ENCODE data around the gene TBC1D10A.
A peak's percentile ranks its signal among the peaks of the same experiment; 100 is the strongest.

Gene TBC1D10A

DNA sequence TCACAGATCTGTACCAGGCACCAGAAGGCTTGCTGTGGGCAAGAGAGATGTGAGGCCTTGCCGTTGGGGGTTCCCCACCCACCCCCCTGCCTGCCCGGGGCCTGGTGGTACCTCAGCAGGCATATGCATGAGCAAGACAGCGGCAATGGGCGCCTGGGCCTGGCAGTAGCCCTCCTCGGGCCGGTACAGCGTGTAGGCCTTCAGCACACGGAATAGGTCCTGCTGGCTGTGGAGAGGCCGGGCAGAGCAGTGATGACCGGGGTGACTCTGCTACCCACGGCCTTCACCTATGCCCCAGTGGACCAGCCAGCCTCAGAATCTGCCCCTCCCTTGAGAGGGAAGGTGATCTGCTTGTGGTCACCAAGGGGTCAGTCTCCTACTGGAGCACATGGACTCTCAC is 31.9 kb downstream of the TBC1D10A start:
- H3K18ac ChIP-seq (ENCODE audit: low read length), result peak overlapping the region; percentile 31
- H2BK12ac ChIP-seq (ENCODE audit: low read length), result no peak overlapping the region
- H3K79me1 ChIP-seq (ENCODE audit: low read length), result peaks cover 16% of the 10 kb centered on the region
- no peak overlapping the region for H3K23ac ChIP-seq (ENCODE audit: low read length)
- DNase-seq, result no peak
- H3K27me3 ChIP-seq (ENCODE audit: insufficient read depth, low read length), result no peaks in the 10 kb centered on the region
- H3K4me1 ChIP-seq (ENCODE audit: control insufficient read depth in 1 of 2, insufficient read depth in 2 of 2, low read length in 2 of 2), result peaks cover 39 to 45% of the 10 kb centered on the region in 2 experiments
- no peak overlapping the region for H4K8ac ChIP-seq (ENCODE audit: low read depth, low read length)
- H4K91ac ChIP-seq (ENCODE audit: low read depth, low read length), result no peak overlapping the region
- H2AK5ac ChIP-seq (ENCODE audit: low read length), result no peak overlapping the region
- H3K79me2 ChIP-seq (ENCODE audit: control insufficient read depth, insufficient read depth, low read length, poor library complexity), result peaks cover 5% of the 10 kb centered on the region
- H2BK120ac ChIP-seq (ENCODE audit: insufficient read depth, low read length, poor library complexity), result no peak overlapping the region
- H3K4me2 ChIP-seq (ENCODE audit: low read length), result no peak overlapping the region
- no CpG with 5 or more reads among the region's 11 CpGs for WGBS (ENCODE audit: extremely low coverage, insufficient coverage, insufficient read length)
- H2BK5ac ChIP-seq (ENCODE audit: low read depth, low read length, poor library complexity), result no peak overlapping the region
- H3K4ac ChIP-seq (ENCODE audit: low read depth, low read length), result no peak overlapping the region
- no peak overlapping the region for H3K14ac ChIP-seq (ENCODE audit: low read length)
- no peak overlapping the region for H4K12ac ChIP-seq (ENCODE audit: low read depth, low read length)
- H3K36me3 ChIP-seq (ENCODE audit: control insufficient read depth in 1 of 2, insufficient read depth in 2 of 2, low read length in 2 of 2), result peaks cover 78 to 80% of the 10 kb centered on the region in 2 experiments
- no peak overlapping the region for H3K9ac ChIP-seq (ENCODE audit: low read length)
- H2AFZ ChIP-seq (ENCODE audit: insufficient read depth, low read length, poor library complexity), result no peak overlapping the region
- H3K4me3 ChIP-seq (ENCODE audit: low read depth, low read length), result no peak overlapping the region
- H3K27ac ChIP-seq (ENCODE audit: low read depth, low read length), result no peak overlapping the region
- H3K9me3 ChIP-seq (ENCODE audit: insufficient read depth, low read depth, low read length), result no peaks in the 10 kb centered on the region

DNA sequence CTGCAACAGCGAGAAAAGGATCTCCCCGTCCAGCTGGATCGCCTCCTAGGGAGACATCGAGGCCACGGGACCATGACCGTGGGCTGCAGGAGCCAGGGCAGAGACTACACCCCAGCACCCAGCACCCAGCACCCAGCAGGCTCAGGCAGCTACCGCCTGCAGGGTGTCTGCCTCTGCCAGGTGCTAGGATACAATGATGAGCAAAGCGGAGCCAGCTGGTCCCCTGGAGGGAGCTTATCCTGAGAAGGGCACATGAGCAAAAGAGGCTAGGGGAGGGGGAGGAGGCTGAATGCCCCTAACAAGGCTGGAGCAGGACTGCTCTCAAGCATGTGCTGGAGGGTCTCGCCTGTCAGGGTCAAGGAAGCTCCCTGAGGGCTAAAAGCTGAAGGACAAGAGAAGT is 32.7 kb downstream of the TBC1D10A start:
- no peak overlapping the region for H3K14ac ChIP-seq (ENCODE audit: low read length)
- DNase-seq, result no peak
- H3K18ac ChIP-seq (ENCODE audit: low read length), result no peak overlapping the region
- peaks cover 6% of the 10 kb centered on the region for H3K79me2 ChIP-seq (ENCODE audit: control insufficient read depth, insufficient read depth, low read length, poor library complexity)
- H4K91ac ChIP-seq (ENCODE audit: low read depth, low read length), result no peak overlapping the region
- H2AK5ac ChIP-seq (ENCODE audit: low read length), result no peak overlapping the region
- no peak overlapping the region for H4K8ac ChIP-seq (ENCODE audit: low read depth, low read length)
- no peaks in the 10 kb centered on the region for H3K9me3 ChIP-seq (ENCODE audit: insufficient read depth, low read depth, low read length)
- no peak overlapping the region for H3K4ac ChIP-seq (ENCODE audit: low read depth, low read length)
- no peak overlapping the region for H3K4me2 ChIP-seq (ENCODE audit: low read length)
- H2BK12ac ChIP-seq (ENCODE audit: low read length), result no peak overlapping the region
- no peak overlapping the region for H3K9ac ChIP-seq (ENCODE audit: low read length)
- H2BK120ac ChIP-seq (ENCODE audit: insufficient read depth, low read length, poor library complexity), result no peak overlapping the region
- no peaks in the 10 kb centered on the region for H3K27me3 ChIP-seq (ENCODE audit: insufficient read depth, low read length)
- H3K36me3 ChIP-seq (ENCODE audit: control insufficient read depth in 1 of 2, insufficient read depth in 2 of 2, low read length in 2 of 2), result peaks cover 73 to 74% of the 10 kb centered on the region in 2 experiments
- no peak overlapping the region for H3K4me3 ChIP-seq (ENCODE audit: low read depth, low read length)
- H3K23ac ChIP-seq (ENCODE audit: low read length), result no peak overlapping the region
- peak overlapping the region; percentile 9 for H4K12ac ChIP-seq (ENCODE audit: low read depth, low read length)
- no peak overlapping the region for H2BK5ac ChIP-seq (ENCODE audit: low read depth, low read length, poor library complexity)
- peaks cover 14% of the 10 kb centered on the region for H3K79me1 ChIP-seq (ENCODE audit: low read length)
- no CpG with 5 or more reads among the region's 9 CpGs for WGBS (ENCODE audit: extremely low coverage, insufficient coverage, insufficient read length)
- no peak overlapping the region for H2AFZ ChIP-seq (ENCODE audit: insufficient read depth, low read length, poor library complexity)
- peaks cover 35 to 41% of the 10 kb centered on the region in 2 experiments for H3K4me1 ChIP-seq (ENCODE audit: control insufficient read depth in 1 of 2, insufficient read depth in 2 of 2, low read length in 2 of 2)
- no peak overlapping the region for H3K27ac ChIP-seq (ENCODE audit: low read depth, low read length)

DNA sequence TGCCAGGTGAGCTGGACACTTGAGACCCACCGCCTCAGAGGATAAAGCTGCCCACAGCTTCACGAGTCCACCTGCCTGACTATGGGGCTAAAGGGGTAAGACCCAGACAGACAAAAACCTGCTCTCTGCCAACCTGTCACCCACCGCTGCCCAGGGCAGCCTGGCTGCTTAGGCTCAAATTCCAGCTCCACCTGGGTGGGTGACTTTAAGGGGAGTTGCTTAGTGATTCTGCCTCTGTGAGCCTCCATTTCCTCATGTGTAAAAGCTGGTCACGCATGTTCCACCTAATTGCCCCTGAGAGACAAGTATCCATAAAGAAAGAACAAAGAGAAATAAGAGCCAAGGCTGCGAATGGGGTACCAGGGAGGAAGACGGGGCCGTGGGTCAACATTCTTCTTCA is 33.7 kb downstream of the TBC1D10A start:
- H3K36me3 ChIP-seq (ENCODE audit: control insufficient read depth in 1 of 2, insufficient read depth in 2 of 2, low read length in 2 of 2), result peaks cover 65 to 68% of the 10 kb centered on the region in 2 experiments
- no peaks in the 10 kb centered on the region for H3K9me3 ChIP-seq (ENCODE audit: insufficient read depth, low read depth, low read length)
- H2BK5ac ChIP-seq (ENCODE audit: low read depth, low read length, poor library complexity), result no peak overlapping the region
- DNase-seq, result no peak
- no peak overlapping the region for H4K8ac ChIP-seq (ENCODE audit: low read depth, low read length)
- no peak overlapping the region for H4K91ac ChIP-seq (ENCODE audit: low read depth, low read length)
- no peak overlapping the region for H3K4me2 ChIP-seq (ENCODE audit: low read length)
- H3K4me3 ChIP-seq (ENCODE audit: low read depth, low read length), result no peak overlapping the region
- no peak overlapping the region for H2AK5ac ChIP-seq (ENCODE audit: low read length)
- no peak overlapping the region for H3K14ac ChIP-seq (ENCODE audit: low read length)
- no peak overlapping the region for H2AFZ ChIP-seq (ENCODE audit: insufficient read depth, low read length, poor library complexity)
- H2BK12ac ChIP-seq (ENCODE audit: low read length), result no peak overlapping the region
- WGBS (ENCODE audit: extremely low coverage, insufficient coverage, insufficient read length), result no CpG with 5 or more reads among the region's 7 CpGs
- H4K12ac ChIP-seq (ENCODE audit: low read depth, low read length), result no peak overlapping the region
- H3K27me3 ChIP-seq (ENCODE audit: insufficient read depth, low read length), result no peaks in the 10 kb centered on the region
- peaks cover 31 to 40% of the 10 kb centered on the region in 2 experiments for H3K4me1 ChIP-seq (ENCODE audit: control insufficient read depth in 1 of 2, insufficient read depth in 2 of 2, low read length in 2 of 2)
- H3K23ac ChIP-seq (ENCODE audit: low read length), result no peak overlapping the region
- no peak overlapping the region for H3K4ac ChIP-seq (ENCODE audit: low read depth, low read length)
- H3K9ac ChIP-seq (ENCODE audit: low read length), result no peak overlapping the region
- H2BK120ac ChIP-seq (ENCODE audit: insufficient read depth, low read length, poor library complexity), result no peak overlapping the region
- no peak overlapping the region for H3K18ac ChIP-seq (ENCODE audit: low read length)
- peaks cover 17% of the 10 kb centered on the region for H3K79me1 ChIP-seq (ENCODE audit: low read length)
- H3K27ac ChIP-seq (ENCODE audit: low read depth, low read length), result no peak overlapping the region
- peaks cover 6% of the 10 kb centered on the region for H3K79me2 ChIP-seq (ENCODE audit: control insufficient read depth, insufficient read depth, low read length, poor library complexity)

DNA sequence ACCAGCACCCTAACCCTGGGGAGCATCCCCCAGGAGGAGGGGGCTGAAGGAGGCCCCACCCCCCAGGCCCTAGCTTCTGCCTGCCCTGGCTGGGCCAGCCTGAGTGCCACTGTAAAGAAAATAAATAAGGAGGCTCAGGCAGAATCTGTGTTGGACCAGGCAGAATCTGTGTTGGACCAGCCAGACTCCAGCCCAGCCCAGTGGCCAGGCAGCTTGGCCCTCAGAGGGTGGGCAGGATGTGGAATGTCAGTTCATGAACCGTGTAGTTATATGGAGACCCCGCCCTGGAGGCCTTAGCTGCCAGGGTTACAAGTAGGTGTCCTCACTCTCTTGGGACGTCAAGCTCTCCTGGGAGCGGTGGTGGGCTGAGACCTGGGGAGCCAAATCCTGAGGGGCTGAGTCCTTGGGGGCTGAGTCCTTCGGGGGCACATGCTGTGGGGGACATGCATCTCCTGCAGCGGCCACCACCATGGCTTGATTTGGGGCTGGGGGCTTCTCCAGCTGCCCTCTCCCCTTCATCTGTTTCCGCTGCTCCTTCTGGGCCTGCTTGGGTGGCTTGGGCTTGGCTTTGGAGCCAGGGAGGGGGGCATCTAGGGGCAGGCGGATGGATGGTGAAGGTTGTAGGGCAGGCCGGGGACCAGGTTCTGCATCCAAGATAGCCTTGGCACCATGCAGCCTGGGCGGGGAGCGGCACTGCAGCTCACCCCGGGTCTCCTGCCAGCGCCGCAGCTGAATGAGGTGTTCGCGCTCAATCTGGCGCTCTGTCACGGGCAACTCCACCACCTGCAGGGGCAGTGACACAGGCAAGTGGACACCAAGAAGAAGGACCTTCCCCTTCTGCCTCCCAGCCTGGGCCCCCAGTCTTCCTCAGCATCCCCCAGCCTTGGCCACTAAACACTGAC is 34.4 kb downstream of the TBC1D10A start:
- H3K9ac ChIP-seq (ENCODE audit: low read length), result no peak overlapping the region
- H3K4me2 ChIP-seq (ENCODE audit: low read length), result no peak overlapping the region
- H4K8ac ChIP-seq (ENCODE audit: low read depth, low read length), result no peak overlapping the region
- no peaks in the 10 kb centered on the region for H3K9me3 ChIP-seq (ENCODE audit: insufficient read depth, low read depth, low read length)
- H2BK120ac ChIP-seq (ENCODE audit: insufficient read depth, low read length, poor library complexity), result no peak overlapping the region
- no peak overlapping the region for H3K14ac ChIP-seq (ENCODE audit: low read length)
- no peak overlapping the region for H2BK12ac ChIP-seq (ENCODE audit: low read length)
- no peak overlapping the region for H2AK5ac ChIP-seq (ENCODE audit: low read length)
- peaks cover 24 to 33% of the 10 kb centered on the region in 2 experiments for H3K4me1 ChIP-seq (ENCODE audit: control insufficient read depth in 1 of 2, insufficient read depth in 2 of 2, low read length in 2 of 2)
- peaks cover 6% of the 10 kb centered on the region for H3K79me2 ChIP-seq (ENCODE audit: control insufficient read depth, insufficient read depth, low read length, poor library complexity)
- H4K91ac ChIP-seq (ENCODE audit: low read depth, low read length), result no peak overlapping the region
- H4K12ac ChIP-seq (ENCODE audit: low read depth, low read length), result no peak overlapping the region
- H2BK5ac ChIP-seq (ENCODE audit: low read depth, low read length, poor library complexity), result no peak overlapping the region
- WGBS (ENCODE audit: extremely low coverage, insufficient coverage, insufficient read length), result no CpG with 5 or more reads among the region's 18 CpGs
- H2AFZ ChIP-seq (ENCODE audit: insufficient read depth, low read length, poor library complexity), result no peak overlapping the region
- H3K23ac ChIP-seq (ENCODE audit: low read length), result no peak overlapping the region
- no peak for DNase-seq
- H3K4me3 ChIP-seq (ENCODE audit: low read depth, low read length), result no peak overlapping the region
- H3K27ac ChIP-seq (ENCODE audit: low read depth, low read length), result no peak overlapping the region
- H3K18ac ChIP-seq (ENCODE audit: low read length), result no peak overlapping the region
- H3K27me3 ChIP-seq (ENCODE audit: insufficient read depth, low read length), result no peaks in the 10 kb centered on the region
- no peak overlapping the region for H3K4ac ChIP-seq (ENCODE audit: low read depth, low read length)
- peaks cover 58 to 61% of the 10 kb centered on the region in 2 experiments for H3K36me3 ChIP-seq (ENCODE audit: control insufficient read depth in 1 of 2, insufficient read depth in 2 of 2, low read length in 2 of 2)
- peaks cover 14% of the 10 kb centered on the region for H3K79me1 ChIP-seq (ENCODE audit: low read length)

All from trophoblast cell (in vitro differentiated cells and primary cell).